GM18907 (cell line): ENCODE results near the gene RAD51B.

Experiments
- ATAC-seq: cut with Tn5 transposase; IDR thresholded peaks from one replicate; pipeline ENCODE4 v1.9.1; 2021; ENCODE audit warnings: mild to moderate bottlenecking, moderate library complexity; ENCODE audit not compliant: unreplicated experiment

The RAD51B gene

DNA sequence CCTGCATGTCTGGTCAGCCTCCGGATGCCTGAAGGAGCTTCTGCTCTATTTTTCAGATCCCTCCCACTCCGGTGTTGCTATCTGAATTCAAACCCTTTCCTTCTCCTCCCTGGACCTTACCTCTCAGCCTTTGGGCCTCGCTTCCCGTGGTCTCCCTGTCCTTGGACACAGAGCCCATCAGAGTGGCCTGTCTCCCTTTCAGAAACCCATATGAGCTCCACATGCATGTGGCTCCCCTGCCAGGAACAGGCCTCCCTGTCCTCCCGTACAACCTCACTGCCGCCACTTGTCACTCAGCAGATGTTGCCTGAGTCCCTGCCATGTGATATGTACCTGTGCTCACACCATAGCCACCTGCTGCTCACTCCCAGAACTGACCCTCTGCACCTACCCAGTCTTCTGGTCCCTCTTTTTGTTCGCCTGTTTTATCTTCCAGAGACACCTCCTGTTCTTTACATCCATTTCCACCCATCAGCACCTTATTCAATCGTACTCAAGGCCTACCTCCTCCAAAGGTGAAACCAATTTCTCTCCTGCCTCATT, 790.7 kb downstream of the RAD51B start:
- no peak for ATAC-seq

DNA sequence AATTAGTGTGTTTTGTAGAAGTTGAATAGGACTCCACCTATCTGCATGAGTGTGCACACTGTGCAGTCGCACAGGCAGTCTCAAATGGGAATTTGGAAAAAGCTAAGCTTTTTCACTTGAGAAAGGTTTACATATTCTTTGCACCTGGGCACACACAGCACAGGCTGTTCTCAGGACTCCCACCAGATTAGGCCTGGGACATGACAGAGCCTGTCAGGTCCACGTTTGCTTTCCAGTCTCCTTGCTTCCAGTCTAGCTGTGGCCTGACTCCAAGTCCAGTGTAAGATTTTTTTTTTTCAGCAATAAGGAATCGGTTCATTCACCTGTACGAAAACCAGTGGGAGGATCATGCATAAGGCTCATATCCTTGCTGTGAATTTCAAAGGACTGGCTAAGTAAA, 792.0 kb downstream of the RAD51B start:
- ATAC-seq, result no peak

DNA sequence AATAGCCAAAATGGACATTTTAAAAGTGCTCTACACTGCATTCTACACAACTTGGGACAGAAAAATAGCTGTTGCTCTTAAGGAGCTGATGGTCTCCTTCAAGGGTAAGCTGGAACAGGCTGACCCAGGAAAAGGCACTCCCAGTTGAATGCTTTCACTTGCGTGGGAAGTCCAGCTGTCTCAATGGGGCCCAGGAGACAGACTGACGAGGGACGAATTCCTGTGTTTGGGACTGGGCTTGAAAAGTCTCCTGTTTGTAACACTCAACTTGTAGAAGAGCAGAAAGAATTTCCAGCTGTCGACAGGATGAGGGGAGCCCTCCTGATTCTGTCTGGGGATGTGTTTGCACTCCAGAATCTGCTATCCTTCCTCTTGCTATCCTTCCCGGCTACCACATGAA, 792.5 kb downstream of the RAD51B start:
- no peak for ATAC-seq

DNA sequence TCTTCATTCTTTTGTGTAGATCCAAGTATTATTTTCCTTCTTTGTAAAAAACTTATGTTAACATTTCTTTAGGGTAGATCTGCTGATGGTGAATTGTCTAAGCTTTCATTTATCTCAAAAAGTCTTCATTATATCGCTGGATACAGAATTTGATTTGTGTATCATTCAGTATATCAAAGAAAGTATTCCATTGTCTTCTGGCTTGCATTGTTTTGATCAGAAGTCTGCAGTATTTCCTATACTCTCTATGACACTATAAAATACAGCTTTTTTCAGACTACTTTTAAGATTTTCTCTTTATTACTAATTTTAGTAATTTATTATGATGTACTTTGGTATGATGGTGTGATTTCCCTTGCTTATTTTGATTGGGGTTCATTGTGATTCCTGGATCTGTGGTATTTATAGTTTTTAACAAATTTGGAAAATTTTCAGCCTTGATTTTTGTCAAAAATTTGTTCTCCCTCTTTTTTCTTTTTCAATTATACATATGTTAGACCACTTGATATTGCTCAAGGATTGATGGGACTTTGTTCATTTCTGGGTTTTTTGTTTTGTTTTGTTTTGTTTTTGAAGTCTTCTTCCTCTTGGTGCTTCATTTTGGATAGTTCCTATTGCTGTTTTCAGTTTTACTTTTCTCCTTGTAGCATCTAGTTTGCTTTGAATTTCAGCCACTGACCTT, 796.8 kb downstream of the RAD51B start:
- ATAC-seq, result no peak

DNA sequence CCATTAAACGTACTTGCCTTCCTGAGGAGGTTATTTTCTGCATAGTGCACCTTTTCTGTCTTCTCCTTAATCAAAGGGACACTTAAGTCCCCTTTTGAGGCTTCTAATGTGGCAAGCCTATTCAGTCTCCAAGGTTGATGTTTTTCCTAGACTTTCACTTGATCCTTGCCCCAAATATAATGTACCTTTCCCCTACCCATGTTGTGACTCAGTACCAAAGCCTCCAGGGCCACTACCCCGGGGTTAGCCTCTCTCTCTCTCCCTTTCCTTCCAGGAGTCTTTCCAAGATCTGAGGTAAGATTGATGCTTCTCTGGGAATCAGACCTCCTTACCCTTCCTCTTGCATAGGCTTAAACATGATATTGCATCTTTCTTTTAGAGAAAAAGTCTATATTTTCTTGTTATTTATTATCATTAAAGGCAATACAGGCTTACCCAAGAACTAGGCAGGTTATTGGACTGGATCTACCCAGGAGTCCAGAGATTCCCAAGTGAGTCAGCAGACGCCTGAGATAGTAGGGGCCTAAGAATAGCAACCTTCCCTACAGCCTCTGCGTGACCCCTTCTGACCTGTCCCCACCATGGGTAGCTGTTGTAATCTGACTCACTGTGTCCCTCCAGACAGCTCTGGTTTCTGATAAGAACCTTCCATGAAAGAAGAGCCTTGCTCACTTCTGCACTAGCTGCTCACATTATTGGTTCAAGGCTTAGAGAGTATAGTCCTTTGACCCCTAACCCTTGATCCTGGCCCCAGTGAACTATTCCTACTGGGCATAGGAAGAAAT, 800.4 kb downstream of the RAD51B start:
- ATAC-seq, result no peak

DNA sequence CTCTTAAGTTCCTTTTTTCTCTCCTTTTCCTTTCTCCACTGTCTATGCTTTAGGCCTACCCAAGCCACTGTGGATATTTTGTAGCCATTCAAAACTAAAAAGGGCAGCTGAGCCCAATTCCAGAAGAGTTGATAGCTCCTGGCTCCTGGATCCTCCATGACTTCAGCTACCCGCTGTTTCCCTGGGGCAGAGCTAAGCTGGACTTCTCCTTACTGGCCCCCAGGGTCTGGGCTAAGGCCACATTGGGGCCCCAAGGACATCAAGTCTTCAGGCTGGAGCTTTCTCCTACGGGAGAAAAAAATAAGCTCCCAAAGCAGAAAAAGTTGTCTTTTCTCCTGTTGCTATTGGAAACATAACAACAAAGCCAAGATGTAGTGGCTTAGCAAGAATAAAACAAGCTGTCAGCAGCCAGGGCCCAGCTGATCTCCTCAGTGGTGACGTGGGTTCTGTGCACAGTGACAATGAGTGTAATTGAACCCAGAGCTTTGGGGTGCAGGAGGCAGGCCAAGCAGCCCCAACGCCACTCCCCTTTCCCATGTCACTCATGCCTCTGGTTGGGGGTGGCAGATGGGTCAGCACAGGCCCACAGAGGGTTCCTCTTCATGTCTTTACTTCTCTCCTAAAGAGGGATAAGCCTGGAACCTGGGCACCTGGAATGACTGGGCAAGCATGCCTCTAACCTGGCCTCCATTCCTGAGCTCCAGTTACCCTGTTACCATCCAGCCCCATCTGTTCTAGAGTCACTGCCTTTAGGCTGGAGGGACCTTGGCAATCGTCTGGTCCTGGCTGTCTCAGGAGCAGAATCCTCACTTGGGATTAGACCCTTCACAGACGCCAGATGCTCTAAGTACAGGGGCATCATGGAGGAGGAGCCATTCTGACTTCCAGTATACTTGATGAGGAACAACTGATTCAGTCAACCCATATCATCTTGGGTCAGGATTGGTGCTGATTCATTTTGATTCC, 802.1 kb downstream of the RAD51B start:
- ATAC-seq, result no peak

DNA sequence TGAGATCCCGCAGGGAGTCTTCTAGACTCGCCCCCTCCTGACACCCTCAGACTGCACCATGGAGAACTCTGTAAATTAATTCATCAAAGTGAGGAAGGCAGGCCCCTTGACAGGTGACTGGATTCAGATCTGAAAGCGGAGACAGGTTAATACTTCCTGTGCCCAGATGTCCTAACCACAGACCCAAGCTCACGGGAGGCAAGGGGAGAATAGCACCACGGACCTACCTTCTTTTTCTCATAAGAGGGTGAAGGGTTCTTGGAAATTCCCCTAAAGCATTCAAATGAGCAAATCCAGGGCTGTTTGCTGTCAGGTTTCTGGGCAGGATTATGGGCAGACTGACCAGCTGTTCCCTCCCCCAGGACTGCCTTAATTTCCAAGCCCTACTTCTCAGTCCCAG, 803.3 kb downstream of the RAD51B start:
- no peak for ATAC-seq

DNA sequence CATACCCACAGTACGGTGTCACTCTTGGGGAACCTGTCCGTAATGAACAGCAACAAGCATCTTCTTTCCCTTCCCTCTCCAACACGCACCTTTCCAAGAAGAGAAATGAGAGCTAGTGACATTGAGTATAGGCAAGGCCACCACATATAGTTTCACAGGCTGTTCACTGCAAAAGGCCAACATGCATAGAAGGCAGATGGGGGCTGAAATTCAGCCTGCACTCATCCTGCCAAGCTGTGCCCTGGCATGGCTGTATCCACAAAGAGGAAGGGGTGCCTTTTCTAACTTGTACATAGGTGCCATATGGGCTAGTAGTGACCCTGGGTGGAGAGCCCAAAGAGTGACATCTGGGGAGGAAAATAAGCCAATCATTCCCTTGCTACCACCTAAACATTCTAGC, 803.7 kb downstream of the RAD51B start:
- ATAC-seq, result no peak

DNA sequence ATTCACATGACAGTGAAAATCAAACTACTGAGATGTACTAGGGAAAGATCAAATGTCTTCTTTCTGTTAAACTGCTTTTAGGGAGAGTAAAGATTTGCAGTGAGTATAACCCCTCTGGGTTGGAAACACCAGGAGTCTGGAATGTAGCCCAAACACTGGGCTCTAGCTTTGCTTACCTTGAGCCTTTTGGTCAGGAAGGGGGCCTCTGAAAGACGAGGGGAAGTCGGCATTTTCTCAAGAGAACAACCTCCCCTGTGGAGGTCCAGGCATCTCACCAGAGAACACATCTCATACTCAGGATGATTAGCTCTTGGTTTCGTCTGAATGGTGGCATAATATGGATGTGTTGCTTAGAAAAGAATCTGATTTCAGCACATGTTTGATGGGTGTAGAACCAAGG, 804.2 kb downstream of the RAD51B start:
- no peak for ATAC-seq

DNA sequence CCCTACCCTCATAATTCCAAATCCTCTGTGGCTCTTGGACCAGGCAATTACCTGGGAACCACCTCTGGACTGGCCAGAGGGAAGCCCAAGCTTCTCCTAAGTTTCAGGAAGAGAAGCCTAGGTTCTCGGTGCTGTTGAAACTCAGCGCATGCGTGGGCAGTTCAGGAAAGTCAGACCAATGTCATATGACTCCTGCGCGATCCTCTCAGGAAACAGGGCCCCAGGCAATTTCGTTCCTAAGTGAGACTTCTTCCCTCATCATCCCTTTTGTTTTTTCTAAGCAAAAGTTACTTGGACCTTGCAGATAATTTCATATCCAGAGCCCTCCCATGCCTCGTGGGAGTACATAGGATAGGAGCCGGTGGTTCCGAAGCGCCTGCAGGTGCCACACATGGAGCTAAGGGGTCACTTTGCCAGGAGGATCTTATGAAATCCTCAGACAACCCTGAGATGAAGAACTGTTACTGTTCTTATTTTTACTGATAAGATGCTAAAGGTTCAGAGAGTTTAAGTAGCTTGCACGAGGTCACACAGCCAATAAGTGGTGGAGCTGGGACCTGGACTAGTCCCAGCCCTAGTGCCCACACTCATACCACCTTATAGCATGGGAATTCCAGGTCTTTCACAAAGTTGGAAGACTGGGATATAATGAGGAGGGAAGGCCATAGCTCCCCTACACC, 805.1 kb downstream of the RAD51B start:
- no peak for ATAC-seq

DNA sequence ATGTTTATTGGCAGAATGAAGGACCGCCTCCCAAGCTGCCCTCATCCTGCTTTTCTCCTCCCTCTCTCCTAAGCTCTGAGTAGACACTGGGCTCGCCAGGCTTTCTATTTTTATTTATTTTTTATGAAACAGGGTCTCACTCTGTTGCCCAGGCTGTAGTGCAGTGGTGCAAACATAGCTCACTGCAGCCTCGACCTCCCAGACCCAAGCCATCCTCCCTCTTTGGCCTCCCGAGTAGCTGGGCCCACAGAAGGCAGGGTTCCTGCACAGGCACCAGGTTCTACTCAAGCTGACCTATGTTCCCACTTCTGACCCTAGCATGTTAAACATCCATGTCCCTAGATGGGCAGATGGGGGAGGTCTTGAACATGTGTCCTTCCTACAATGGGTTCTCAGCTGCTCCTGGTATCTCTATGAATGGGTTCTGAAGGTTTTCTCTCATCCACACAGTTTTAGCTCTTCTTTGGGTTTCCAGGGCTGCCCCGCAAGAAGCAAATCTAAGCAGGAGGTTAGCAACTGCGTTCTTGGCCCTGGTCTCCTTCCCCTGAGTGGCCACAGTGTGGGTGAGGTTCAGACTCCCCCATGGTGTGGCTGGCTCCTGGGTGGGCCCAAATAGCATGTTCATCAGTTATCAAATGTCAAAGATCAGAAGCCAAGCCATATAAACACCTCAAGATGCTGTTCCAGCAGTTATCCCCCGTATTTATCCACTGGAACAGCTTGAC, 805.9 kb downstream of the RAD51B start:
- ATAC-seq, result no peak

DNA sequence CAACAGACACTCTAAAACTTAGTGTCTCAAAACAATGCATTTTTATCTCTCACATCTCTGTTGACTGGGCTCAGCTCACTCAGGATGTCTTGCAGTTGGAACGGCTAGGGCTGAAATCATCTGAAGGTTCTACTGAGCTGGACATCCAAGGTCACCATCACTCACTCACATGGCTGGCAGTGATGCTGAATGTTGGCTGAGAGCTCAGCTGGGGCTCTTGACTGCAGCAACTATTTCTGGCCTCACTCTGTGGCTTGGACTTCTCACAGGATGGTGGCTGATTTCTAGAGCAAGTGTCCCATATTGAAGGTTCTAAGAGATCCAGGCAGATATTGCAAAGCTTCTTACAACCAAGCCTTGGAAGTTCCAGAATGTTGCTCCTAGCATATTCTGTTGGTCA, 806.8 kb downstream of the RAD51B start:
- ATAC-seq, result no peak

DNA sequence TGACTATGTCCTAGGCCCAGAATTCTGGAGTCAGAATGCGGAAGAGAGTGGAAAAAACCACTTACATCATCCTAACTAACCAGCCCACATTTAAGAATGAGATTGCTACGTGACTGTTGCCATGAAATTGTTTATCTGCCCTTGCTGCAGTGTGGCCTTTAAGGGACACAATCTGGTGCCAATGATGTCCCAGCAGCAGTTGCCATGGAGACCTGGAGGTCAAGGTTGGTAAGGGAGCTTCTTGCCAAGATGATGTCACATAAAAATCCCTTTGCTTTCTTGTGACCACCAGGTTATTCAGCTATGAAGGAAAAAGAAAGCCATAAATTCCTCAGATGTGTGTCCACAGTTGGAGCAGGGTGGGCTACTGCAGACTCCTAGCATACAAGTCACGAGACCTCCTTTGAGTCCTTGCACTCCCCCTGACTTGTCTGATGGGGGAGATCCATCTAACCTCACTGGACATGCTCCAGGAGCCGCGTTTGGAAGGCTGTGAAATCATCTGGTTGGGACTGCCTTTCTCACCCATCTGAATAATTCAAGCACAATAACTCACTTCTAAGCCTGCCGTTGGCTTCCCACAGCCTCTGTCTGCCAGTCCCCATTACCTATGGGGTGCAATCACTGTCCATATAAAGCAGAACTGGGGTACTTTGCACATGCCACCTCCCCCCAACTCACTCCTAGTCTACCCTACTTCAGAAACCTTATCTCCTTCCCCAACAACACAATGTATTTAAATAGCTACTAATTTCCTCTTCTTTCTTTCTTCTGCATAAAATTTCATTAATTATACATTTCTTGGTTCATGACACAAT, 807.7 kb downstream of the RAD51B start:
- ATAC-seq, result no peak

DNA sequence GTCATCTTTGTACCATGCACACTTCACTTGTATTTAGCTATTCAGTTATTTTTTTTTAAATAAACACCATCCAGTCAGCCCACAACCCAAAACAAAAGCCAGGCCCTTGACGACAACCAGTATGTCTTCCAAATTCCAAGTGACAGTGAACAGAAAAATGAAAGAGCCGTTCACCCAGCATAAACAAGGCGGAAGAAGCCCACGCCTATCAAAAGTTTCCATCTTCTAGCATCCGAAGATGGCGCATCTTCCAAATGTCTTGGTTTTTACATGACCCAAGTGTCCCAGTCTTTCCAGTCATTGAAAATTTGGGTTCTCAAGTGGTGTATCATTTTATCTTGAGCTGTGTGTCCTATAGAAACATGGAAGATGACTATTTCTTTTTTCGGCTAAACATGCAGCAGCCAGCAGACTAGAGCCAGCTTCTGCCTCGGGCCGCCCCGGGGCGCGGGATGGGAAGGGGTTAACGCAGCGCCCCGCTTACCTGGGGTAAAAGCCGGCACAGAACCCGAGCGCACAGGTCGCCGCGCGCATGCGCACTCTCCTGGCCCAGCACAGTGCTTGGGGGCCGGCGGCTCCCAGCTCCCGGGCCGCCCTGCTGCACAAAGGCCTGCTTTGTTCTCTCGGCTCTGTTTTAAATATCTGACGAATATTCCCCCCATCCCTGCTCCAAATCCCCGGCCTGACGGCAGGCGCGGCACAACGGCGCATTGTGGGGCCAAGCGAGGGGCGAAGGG, 808.5 kb downstream of the RAD51B start:
- no peak for ATAC-seq

DNA sequence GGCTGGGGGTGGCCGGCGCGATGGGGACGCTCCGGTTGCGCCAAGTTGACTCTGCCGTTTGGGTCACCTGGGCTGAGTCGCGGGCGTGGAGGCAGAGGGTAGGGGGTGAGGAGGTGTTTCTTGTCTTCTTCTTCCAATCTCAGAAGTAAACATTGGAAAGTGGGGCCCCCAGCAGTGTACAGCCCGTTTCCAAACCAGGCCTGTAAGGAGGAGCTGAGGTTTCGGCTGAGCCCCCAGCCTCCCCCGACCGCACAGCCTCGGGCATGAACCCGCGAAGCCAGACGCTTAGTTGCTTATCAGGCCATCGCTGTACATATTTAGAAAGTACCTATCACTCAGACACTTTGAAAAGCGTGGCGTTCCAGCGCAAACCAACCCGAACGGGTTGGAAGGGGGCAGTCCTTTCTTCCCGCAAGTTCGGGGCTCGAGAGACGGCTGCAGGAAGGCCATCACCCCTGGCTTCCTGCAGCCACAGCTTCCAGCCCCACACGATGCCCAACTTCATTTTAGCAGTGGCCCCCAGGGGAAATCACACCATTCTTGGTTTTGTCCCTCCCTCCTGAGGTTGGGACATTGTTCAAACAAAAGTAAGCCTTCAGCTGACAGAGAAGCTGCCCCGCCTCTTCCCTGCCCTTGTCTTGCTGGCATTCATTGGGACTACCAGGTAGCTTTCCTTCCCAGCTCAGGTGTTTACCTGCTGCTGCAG, 809.2 kb downstream of the RAD51B start:
- ATAC-seq, result no peak

DNA sequence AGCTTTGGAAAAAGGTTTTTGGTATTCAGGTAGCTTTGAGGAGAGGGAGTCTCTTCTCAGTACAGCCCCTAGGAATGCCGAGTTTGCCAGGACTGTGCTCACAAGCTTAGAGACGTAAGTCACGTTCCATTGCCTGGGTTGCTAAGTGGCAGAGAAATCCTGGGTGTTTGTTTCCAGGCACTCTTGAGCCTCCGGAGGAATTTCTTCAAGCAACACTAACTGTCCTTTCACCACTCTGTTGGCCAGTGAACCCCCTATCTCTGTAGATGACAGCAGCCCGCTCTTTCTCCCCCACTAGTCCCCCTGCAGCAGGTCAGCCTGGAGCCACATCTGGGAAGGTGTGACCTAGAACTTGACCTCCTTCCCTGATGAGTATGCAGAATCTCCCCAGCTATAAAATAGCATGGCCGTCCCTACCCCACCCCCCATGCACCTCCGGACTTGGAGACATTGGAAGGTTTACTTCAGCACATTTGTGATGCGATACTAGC, 810.5 kb downstream of the RAD51B start:
- ATAC-seq, result no peak

DNA sequence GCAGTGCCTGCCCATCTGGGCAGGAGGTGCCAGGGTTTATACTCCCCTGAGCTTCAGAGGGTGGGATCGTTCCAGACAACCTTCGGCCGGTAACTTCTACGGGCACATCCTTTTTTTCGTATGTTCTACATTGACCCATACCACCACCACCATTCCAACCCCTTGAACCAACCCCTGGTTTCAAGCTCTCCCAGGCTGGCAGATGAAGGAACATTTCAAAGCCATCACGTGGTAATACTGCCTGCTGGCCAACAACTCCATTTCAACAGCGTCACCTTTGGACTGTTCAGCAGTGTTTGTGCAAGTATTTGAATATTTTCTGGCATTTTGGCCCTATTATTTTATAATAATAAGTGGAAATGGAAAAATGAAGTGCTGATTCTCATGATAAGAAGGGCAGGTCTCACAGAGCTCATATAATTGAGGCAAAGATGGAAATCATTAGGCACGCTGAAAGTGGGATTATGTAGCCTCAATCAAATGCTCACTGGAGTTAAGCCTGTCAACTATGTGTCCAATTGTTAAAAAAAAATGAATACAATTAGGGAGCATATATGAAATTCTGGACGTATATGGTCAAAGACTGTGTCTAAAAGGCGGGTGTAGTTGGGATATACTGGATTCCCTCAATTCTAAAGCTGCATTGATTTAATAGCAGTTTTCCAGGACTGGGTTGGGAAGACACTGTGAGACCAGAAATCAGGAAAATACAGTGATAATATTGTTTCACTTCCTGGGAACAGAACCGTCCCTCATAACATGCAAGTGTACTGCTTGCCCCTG, 811.2 kb downstream of the RAD51B start:
- ATAC-seq, result no peak
